Neuronal stem cell (in vitro differentiated cells): ENCODE data around the gene SLC15A4.

Source experiments
- DNase-seq: peaks from one replicate; pipeline ENCODE4 v3.0.0-alpha.2; 2013; ENCODE audit warnings: low spot score
- H2AFZ ChIP-seq: one replicate; pipeline ENCODE4 v1.6.1; 2013; ENCODE audit warnings: mild to moderate bottlenecking, low read length, inconsistent platforms
- H2AK5ac ChIP-seq: 2 replicates; pipeline ENCODE4 v1.6.1; 2013; ENCODE audit warnings: low read depth, mild to moderate bottlenecking, inconsistent platforms, low read length, moderate library complexity, mixed read lengths
- H2BK120ac ChIP-seq: 2 replicates; pipeline ENCODE4 v1.6.1; 2013; ENCODE audit warnings: low read depth, mild to moderate bottlenecking, inconsistent platforms, low read length, moderate library complexity, mixed read lengths
- H2BK12ac ChIP-seq: one replicate; pipeline ENCODE4 v1.6.1; 2013; ENCODE audit warnings: low read length, inconsistent platforms
- H2BK15ac ChIP-seq: 2 replicates; pipeline ENCODE4 v1.6.1; 2013; ENCODE audit warnings: mild to moderate bottlenecking, low read length, inconsistent platforms, mixed read lengths
- H2BK5ac ChIP-seq: one replicate; pipeline ENCODE4 v1.6.1; 2013; ENCODE audit warnings: inconsistent platforms, mild to moderate bottlenecking, low read length, moderate library complexity
- H3K14ac ChIP-seq: one replicate; pipeline ENCODE4 v1.6.1; 2013; ENCODE audit warnings: low read length, inconsistent platforms
- H3K18ac ChIP-seq: 2 replicates; pipeline ENCODE4 v1.6.1; 2013; ENCODE audit warnings: low read length, inconsistent platforms
- H3K23ac ChIP-seq: 2 replicates; pipeline ENCODE4 v1.6.1; 2013; ENCODE audit warnings: low read depth, mild to moderate bottlenecking, mixed read lengths, low read length, inconsistent platforms; ENCODE audit not compliant: poor library complexity
- H3K27ac ChIP-seq: replicated peaks from 3 replicates; pipeline ENCODE4 v1.5.1; 2013; ENCODE audit warnings: low read length, inconsistent platforms
- H3K27me3 ChIP-seq, 3 experiments: 2 replicates each; pipeline ENCODE4 v1.6.1; 2013; ENCODE audit warnings: low read length in 3 of 3, mild to moderate bottlenecking in 2 of 3, inconsistent platforms in 1 of 3, low read depth in 1 of 3, mixed read lengths in 1 of 3, moderate library complexity in 1 of 3; ENCODE audit not compliant: control insufficient read depth in 3 of 3, insufficient read depth in 3 of 3
- H3K36me3 ChIP-seq, 2 donors: replicated peaks in 1 of 2; 2 replicates each; pipeline ENCODE4 v1.6.1; 2013; ENCODE audit warnings: low read length in 2 of 2; ENCODE audit not compliant: control insufficient read depth in 2 of 2, insufficient read depth in 2 of 2
- H3K4ac ChIP-seq: 2 replicates; pipeline ENCODE4 v1.6.1; 2013; ENCODE audit warnings: inconsistent platforms, mild to moderate bottlenecking, low read length, moderate library complexity
- H3K4me1 ChIP-seq, 2 donors: 1 replicate in 1 of 2; 2 replicates in 1 of 2; pipeline ENCODE4 v1.6.1; 2013; ENCODE audit warnings: low read length in 2 of 2, low read depth in 1 of 2; ENCODE audit not compliant: control insufficient read depth in 2 of 2, insufficient read depth in 1 of 2
- H3K4me2 ChIP-seq: one replicate; pipeline ENCODE4 v1.6.1; 2013; ENCODE audit warnings: mild to moderate bottlenecking, low read length, inconsistent platforms; ENCODE audit not compliant: insufficient read depth, poor library complexity, severe bottlenecking
- H3K4me3 ChIP-seq, 2 donors: 2 replicates each; pipeline ENCODE4 v1.5.1; 2013; ENCODE audit warnings: low read length in 2 of 2, mild to moderate bottlenecking in 2 of 2, inconsistent platforms in 1 of 2, moderate library complexity in 1 of 2
- H3K79me1 ChIP-seq: one replicate; pipeline ENCODE4 v1.6.1; 2013; ENCODE audit warnings: low read depth, mild to moderate bottlenecking, inconsistent platforms, low read length, moderate library complexity
- H3K9ac ChIP-seq: one replicate; pipeline ENCODE4 v1.6.1; 2013; ENCODE audit warnings: mild to moderate bottlenecking, low read depth, low read length, inconsistent platforms; ENCODE audit not compliant: poor library complexity
- H3K9me3 ChIP-seq, 2 donors: replicated peaks in 1 of 2; 2 replicates each; pipeline versions ENCODE3 to v1.6.1; 2013; ENCODE audit warnings: low read length in 2 of 2, mild to moderate bottlenecking in 2 of 2, inconsistent platforms in 1 of 2, low read depth in 1 of 2, mixed read lengths in 1 of 2, moderate library complexity in 1 of 2; ENCODE audit not compliant: control insufficient read depth in 2 of 2, insufficient read depth in 1 of 2
- H4K8ac ChIP-seq: one replicate; pipeline ENCODE4 v1.6.1; 2013; ENCODE audit warnings: low read depth, mild to moderate bottlenecking, inconsistent platforms, low read length, moderate library complexity
- H4K91ac ChIP-seq: one replicate; pipeline ENCODE4 v1.6.1; 2013; ENCODE audit warnings: low read length, low read depth, mild to moderate bottlenecking, inconsistent platforms; ENCODE audit not compliant: poor library complexity
- WGBS, 2 donors: extraction: QIAGEN DNeasy Blood & Tissue Kit; methylation state at CpG; one replicate each; pipeline ENCODE4 v1.1.7; 2013; ENCODE audit warnings: missing lambda C conversion rate in 2 of 2, mixed read lengths in 1 of 2; ENCODE audit not compliant: insufficient read length in 2 of 2, insufficient replicate concordance in 1 of 2; ENCODE audit errors: extremely low coverage in 2 of 2; 5-methylcytosine and 5-hydroxymethylcytosine counted together

SLC15A4 gene

GRCh38 chr12:128783129-128783574, 40.6 kb downstream of the SLC15A4 start:
- Histone ChIP-seq H2BK12ac (no peak overlapping the region), H3K4me1 (peaks cover 0 to 2% of the 10 kb centered on the region in 2 donors), H3K4ac (no peak overlapping the region), H3K4me2 (no peak overlapping the region), H3K27ac (no peak overlapping the region), H2BK120ac (no peak overlapping the region), H3K14ac (no peak overlapping the region), H3K18ac (no peak overlapping the region), H2AFZ (no peak overlapping the region), H3K23ac (no peak overlapping the region), H4K8ac (peak overlapping the region; percentile 3), H2AK5ac (no peak overlapping the region), H3K9ac (no peak overlapping the region), H2BK5ac (peak overlapping the region; percentile 39), H3K4me3 (no peak overlapping the region), H2BK15ac (no peak overlapping the region), H4K91ac (no peak overlapping the region), H3K36me3 (no peaks in the 10 kb centered on the region), H3K9me3 (peaks cover 0 to 3% of the 10 kb centered on the region in 2 donors), H3K27me3 (no peaks in the 10 kb centered on the region), H3K79me1 (peaks cover 2% of the 10 kb centered on the region)
- WGBS, 2 donors: no CpG with 5 or more reads among the region's 8 CpGs
- DNase-seq: no peak

- Histone ChIP-seq H3K23ac (no peak overlapping the region), H2AFZ (no peak overlapping the region), H3K9me3 (peaks cover 0 to 3% of the 10 kb centered on the region in 2 donors), H3K4ac (no peak overlapping the region), H2AK5ac (no peak overlapping the region), H4K8ac (no peak overlapping the region), H4K91ac (no peak overlapping the region), H2BK15ac (no peak overlapping the region), H2BK120ac (no peak overlapping the region), H2BK5ac (no peak overlapping the region), H3K79me1 (no peaks in the 10 kb centered on the region), H3K4me2 (no peak overlapping the region), H3K36me3 (no peaks in the 10 kb centered on the region), H2BK12ac (no peak overlapping the region), H3K27ac (no peak overlapping the region), H3K14ac (no peak overlapping the region), H3K9ac (no peak overlapping the region), H3K27me3 (no peaks in the 10 kb centered on the region), H3K4me3 (no peak overlapping the region), H3K18ac (no peak overlapping the region), H3K4me1 (no peaks in the 10 kb centered on the region)
- DNase-seq: no peak
These were observed 43.9 kb downstream of the SLC15A4 start for GRCh38 chr12:128779901-128780300.

- no peak overlapping the region for H3K27ac ChIP-seq
- no peak overlapping the region for H2BK120ac ChIP-seq
- H3K4me3 ChIP-seq: no peak overlapping the region
- DNase-seq: no peak
- peaks cover 0 to 5% (median 0%) of the 10 kb centered on the region in 3 experiments for H3K27me3 ChIP-seq
- H4K8ac ChIP-seq: no peak overlapping the region
- no peak overlapping the region for H2AK5ac ChIP-seq
- no peak overlapping the region for H4K91ac ChIP-seq
- no peak overlapping the region for H2BK5ac ChIP-seq
- H2AFZ ChIP-seq: no peak overlapping the region
- no peak overlapping the region for H3K14ac ChIP-seq
- peaks cover 0 to 2% of the 10 kb centered on the region in 2 donors for H3K9me3 ChIP-seq
- H3K23ac ChIP-seq: no peak overlapping the region
- H2BK15ac ChIP-seq: no peak overlapping the region
- peaks cover 4% of the 10 kb centered on the region in 2 donors for H3K4me1 ChIP-seq
- H2BK12ac ChIP-seq: no peak overlapping the region
- no peak overlapping the region for H3K4me2 ChIP-seq
- WGBS, 2 donors: no CpG with 5 or more reads among the region's 10 CpGs
- no peaks in the 10 kb centered on the region for H3K36me3 ChIP-seq
- no peaks in the 10 kb centered on the region for H3K79me1 ChIP-seq
- no peak overlapping the region for H3K9ac ChIP-seq
- no peak overlapping the region for H3K18ac ChIP-seq
- H3K4ac ChIP-seq: no peak overlapping the region
These were observed 51.5 kb downstream of the SLC15A4 start for GRCh38 chr12:128772249-128772648.

GRCh38 chr12:128771681-128772080, 52.1 kb downstream of the SLC15A4 start:
- no peak overlapping the region for H3K4ac ChIP-seq
- no peaks in the 10 kb centered on the region for H3K36me3 ChIP-seq
- WGBS, 2 donors: no CpG with 5 or more reads among the region's 4 CpGs
- H3K27ac ChIP-seq: no peak overlapping the region
- no peak overlapping the region for H3K18ac ChIP-seq
- H3K4me1 ChIP-seq: peaks cover 4 to 7% of the 10 kb centered on the region in 2 donors
- no peak overlapping the region for H3K9ac ChIP-seq
- H2AK5ac ChIP-seq: no peak overlapping the region
- no peak overlapping the region for H2BK15ac ChIP-seq
- no peak overlapping the region for H4K91ac ChIP-seq
- H2AFZ ChIP-seq: no peak overlapping the region
- no peak overlapping the region for H4K8ac ChIP-seq
- no peak overlapping the region for H3K14ac ChIP-seq
- H2BK12ac ChIP-seq: no peak overlapping the region
- no peak overlapping the region for H2BK5ac ChIP-seq
- no peak overlapping the region for H3K23ac ChIP-seq
- H3K9me3 ChIP-seq: peaks cover 0 to 2% of the 10 kb centered on the region in 2 donors
- H3K4me2 ChIP-seq: no peak overlapping the region
- DNase-seq: no peak
- peaks cover 0 to 5% (median 0%) of the 10 kb centered on the region in 3 experiments for H3K27me3 ChIP-seq
- H3K4me3 ChIP-seq: no peak overlapping the region
- H2BK120ac ChIP-seq: no peak overlapping the region
- no peaks in the 10 kb centered on the region for H3K79me1 ChIP-seq
